AG04450 (cell line): Measurements from ENCODE around the gene PPP3R2. TPM values are rescaled to one million over a fixed set of nuclear protein-coding genes. Genes with fewer than 3 reads are reported as not detected.

Experiments
- CTCF ChIA-PET: fragments of 300-600, 350-600 bp; formaldehyde crosslinking; extraction: SDS; loops from one replicate; lab custom pipeline; 2022; ENCODE audit warnings: antibody characterized with exemption, inconsistent platforms; lab: Charles Lee
- POLR2A ChIA-PET: fragments of 350-600 bp; formaldehyde crosslinking; extraction: SDS; loops from one replicate; lab custom pipeline; 2021; ENCODE audit warnings: antibody characterized with exemption, inconsistent platforms; lab: Yijun Ruan, JAX
- DNase-seq: peaks from one replicate; pipeline ENCODE4 v3.0.0-alpha.2; 2011; ENCODE audit warnings: low read depth, low spot score
- H3K27ac ChIP-seq: one replicate; pipeline ENCODE4 v1.5.1; 2012; ENCODE audit warnings: low read depth, low read length, control low read depth
- H3K27me3 ChIP-seq: one replicate; pipeline ENCODE4 v1.6.0; 2012; ENCODE audit warnings: low read length; ENCODE audit not compliant: control insufficient read depth, insufficient read depth
- H3K4me3 ChIP-seq: 2 replicates; pipeline ENCODE4 v1.5.1; 2011; ENCODE audit warnings: mild to moderate bottlenecking, low read depth, low read length, control low read depth
- H3K9me3 ChIP-seq: 2 replicates; pipeline ENCODE4 v1.5.1; 2012; ENCODE audit warnings: low read length; ENCODE audit not compliant: control insufficient read depth, insufficient read depth
- polyA plus RNA-seq: library from polyadenylated mRNA; depleted of rRNA; stranded (reverse); fragments of >200 nt; gene quantifications from 2 replicates; pipeline ENCODE4 v1.2.3, GENCODE V29; 2011
- TF ChIP-seq, protein P1 (sequence below): IDR thresholded peaks from 2 replicates; pipeline ENCODE4 v1.5.1; 2011; ENCODE audit warnings: low read depth, low read length, control low read depth, inconsistent platforms

PPP3R2 gene
- polyA plus RNA-seq, 1 experiment, result not detected

DNA sequence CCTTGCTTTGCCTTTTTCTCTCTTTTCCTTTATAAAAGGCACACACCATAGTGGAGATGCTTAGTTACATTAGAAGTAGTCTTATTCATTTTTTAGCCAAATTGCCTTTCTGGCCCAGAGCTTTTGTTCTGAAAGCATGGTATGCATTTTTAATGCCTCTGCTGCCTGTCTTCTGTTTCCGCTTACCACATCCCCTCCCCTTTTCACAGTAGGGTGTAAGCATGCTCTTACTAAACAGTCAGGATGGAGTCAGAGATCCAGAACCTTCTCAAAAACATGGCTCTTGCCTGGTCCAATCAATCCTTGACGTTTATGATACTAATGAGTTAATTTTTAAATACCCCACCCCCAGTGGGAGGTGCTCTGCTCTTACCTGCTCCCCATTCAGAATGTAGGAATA, 22.5 kb downstream of the PPP3R2 start:
- CTCF ChIA-PET, result no interaction called here
- Histone ChIP-seq H3K27ac (no peak overlapping the region), H3K27me3 (no peaks in the 10 kb centered on the region), H3K9me3 (no peaks in the 10 kb centered on the region), H3K4me3 (no peak overlapping the region)
- no peak for DNase-seq
- TF ChIP-seq, protein P1, sequence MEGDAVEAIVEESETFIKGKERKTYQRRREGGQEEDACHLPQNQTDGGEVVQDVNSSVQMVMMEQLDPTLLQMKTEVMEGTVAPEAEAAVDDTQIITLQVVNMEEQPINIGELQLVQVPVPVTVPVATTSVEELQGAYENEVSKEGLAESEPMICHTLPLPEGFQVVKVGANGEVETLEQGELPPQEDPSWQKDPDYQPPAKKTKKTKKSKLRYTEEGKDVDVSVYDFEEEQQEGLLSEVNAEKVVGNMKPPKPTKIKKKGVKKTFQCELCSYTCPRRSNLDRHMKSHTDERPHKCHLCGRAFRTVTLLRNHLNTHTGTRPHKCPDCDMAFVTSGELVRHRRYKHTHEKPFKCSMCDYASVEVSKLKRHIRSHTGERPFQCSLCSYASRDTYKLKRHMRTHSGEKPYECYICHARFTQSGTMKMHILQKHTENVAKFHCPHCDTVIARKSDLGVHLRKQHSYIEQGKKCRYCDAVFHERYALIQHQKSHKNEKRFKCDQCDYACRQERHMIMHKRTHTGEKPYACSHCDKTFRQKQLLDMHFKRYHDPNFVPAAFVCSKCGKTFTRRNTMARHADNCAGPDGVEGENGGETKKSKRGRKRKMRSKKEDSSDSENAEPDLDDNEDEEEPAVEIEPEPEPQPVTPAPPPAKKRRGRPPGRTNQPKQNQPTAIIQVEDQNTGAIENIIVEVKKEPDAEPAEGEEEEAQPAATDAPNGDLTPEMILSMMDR, result no peak
- POLR2A ChIA-PET, result no interaction called here

DNA sequence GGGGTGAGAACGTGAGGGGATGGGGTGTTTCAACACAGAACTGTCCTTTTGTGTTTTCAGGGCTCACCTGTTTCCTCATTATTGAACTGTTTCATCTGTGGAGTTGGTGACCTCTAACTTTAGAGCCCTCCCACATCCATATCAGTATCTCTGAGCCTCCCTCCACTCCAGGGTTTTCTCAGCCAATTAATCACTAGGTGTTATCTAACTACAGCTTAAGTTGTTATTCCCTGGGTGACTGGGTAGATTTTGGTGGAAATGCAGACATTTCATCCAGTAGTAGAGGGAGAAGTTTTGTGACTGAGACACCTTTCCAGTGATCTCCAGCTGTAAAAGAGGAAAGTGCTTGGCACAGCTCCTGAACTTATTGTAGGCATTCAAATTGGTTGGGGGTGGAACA, 23.7 kb downstream of the PPP3R2 start:
- no peak overlapping the region for H3K27ac ChIP-seq
- no peak for DNase-seq
- TF ChIP-seq, protein P1, result no peak

DNA sequence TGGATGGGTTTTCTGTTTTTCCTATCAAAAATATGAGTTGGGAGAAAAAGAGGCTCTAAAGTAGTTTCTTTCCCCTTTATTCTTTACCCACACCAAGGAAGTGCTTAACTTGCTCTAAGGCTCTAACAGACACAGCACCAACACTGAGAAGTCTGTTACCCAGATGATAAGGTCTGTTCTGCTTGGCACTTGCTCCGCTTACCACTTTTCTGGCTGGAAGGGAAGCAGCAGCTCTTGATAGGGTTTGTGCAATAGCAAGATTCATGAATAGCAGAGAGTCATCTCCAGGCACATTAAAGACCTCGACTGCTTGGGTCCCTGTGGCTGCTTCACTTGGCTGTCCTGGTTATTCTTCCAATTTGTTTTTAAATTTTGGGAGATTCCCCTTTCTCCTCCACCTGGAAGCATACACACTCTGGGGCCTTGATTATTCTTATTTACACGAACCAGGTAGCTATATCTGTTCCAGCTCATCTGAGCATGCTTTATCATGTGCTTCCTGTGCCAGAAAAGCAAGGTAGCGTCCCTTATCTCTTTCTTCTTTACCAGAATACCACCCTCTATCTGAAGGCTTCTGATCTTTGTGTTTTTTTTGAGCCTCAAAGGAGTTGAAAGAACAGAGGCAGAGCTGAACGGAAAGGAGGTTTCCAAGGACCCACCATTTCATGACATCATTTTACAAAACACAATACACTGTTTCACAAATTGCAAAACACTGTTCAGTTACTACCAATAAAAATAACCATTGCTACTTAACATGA, 24.8 kb downstream of the PPP3R2 start:
- ChIA-PET POLR2A (no interaction called here), CTCF (interaction anchor here (0.6 to 1.9 kb wide), 3 partner anchors 111 to 133 kb away, joined by 3 to 4 read pairs (median 4); no protein-coding TSS in a partner anchor)
- no peak overlapping the region for H3K4me3 ChIP-seq
- DNase-seq, result no peak
- H3K27ac ChIP-seq, result no peak overlapping the region
- H3K27me3 ChIP-seq, result no peaks in the 10 kb centered on the region
- H3K9me3 ChIP-seq, result no peaks in the 10 kb centered on the region
- TF ChIP-seq, protein P1, result no peak

More for the DNA sequence above, 23.7 kb downstream of the PPP3R2 start:
- Histone ChIP-seq H3K27me3 (no peaks in the 10 kb centered on the region), H3K4me3 (no peak overlapping the region), H3K9me3 (no peaks in the 10 kb centered on the region)
- ChIA-PET CTCF (interaction anchor here (1.9 kb wide), 1 partner anchor 112 kb away, joined by 4 read pairs; no protein-coding TSS in a partner anchor), POLR2A (no interaction called here)

DNA sequence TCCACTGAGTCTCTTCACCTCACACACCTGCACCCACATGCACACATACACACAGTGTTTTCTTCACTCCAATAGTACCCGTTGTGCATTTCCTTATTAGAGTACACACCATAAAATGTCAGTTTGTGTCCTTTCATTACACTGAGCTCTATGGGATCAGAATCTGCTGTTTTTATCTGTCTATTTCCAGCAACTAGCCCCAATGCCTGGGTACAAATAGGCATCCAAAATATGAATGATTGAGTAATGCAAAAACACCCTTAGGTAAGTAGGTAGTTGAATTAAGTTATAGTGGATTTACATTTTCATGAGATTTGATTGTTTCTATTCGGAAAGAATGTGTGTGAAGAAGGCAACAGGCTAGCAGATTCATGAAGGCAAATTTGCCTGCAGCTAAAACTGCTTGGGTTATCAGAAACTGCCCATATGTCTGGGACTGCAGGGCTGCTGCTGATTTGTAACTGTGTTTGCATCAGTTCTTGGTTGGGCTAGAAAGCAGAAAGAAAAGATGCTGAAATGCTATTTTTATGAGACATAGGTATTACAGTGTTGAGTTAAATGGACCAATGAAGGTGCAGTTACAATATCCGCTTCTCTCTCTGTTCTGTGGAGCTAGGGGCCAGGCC, 26.9 kb downstream of the PPP3R2 start:
- TF ChIP-seq, protein P1, result no peak
- Histone ChIP-seq H3K4me3 (no peak overlapping the region), H3K9me3 (no peaks in the 10 kb centered on the region), H3K27me3 (no peaks in the 10 kb centered on the region), H3K27ac (no peak overlapping the region)
- CTCF ChIA-PET, result interaction anchor here (0.8 to 4.8 kb wide), 10 partner anchors 9 to 122 kb away, joined by 3 to 42 read pairs (median 5); no protein-coding TSS in a partner anchor
- no peak for DNase-seq
- POLR2A ChIA-PET, result no interaction called here
